Erythroblast (primary cell): Measurements from ENCODE around the gene FGD3.

ENCODE experiments used
- GATA1 ChIP-seq: IDR thresholded peaks from 2 replicates; pipeline ENCODE4 v1.6.1; 2011; ENCODE audit warnings: low read depth, mild to moderate bottlenecking, control low read depth, low read length, moderate library complexity
- POLR2A ChIP-seq: IDR thresholded peaks from 2 replicates; pipeline ENCODE4 v1.6.1; 2011; ENCODE audit warnings: mild to moderate bottlenecking, low read length

DNA sequence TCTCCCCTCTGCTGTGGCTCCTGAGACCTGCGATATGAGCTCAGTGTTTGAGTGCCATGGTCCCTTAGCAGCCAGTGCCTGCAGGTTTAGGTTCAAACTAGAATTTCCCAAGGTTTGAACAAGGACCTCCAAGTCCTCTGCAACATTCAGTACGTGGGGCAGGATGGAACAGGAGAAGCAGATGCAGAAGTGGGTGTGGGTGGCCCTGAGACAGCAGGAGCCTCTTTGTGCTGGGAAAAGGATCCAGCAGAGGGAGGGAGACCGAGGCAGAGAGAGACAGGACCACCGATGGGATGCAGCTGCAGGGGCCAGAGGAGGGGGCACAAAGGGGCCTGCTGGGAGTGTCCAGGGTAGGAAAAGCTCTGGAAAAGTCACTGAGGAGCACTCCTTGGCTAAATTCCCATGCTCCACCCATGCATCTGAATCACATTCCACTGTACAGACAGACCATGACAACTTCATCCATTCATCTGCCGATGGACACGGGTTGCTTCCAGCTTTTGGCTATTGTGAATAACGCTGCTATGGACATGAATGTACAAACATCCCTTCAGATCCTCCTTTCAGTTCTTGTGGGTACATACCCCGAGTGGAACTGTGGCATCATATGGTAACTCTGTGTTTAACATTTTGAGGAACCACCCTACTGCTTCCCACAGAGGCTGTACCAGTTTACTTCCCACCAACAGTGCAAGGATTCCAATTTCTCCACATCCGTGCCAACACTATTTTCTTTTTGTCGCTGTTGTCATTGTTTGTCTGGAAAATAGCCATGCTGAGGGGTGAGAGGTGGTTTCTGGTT, 84.5 kb downstream of the FGD3 start:
- TF ChIP-seq POLR2A (no peak), GATA1 (no peak)
